OCI-LY3 (cell line): ENCODE results near the gene NPPB.

Experiments used
- H2AFZ ChIP-seq: fragments of 200-600, 300-600 bp; shearing (Covaris generic); 2 replicates; pipeline ENCODE4 v1.6.0; 2014; ENCODE audit warnings: antibody characterized with exemption, low read depth, low read length
- H3K27ac ChIP-seq: fragments of 200-600, 300-600 bp; sonication (generic); 2 replicates; pipeline ENCODE4 v1.5.1; 2014; ENCODE audit warnings: mild to moderate bottlenecking, low read length, moderate library complexity, mixed read lengths
- H3K27me3 ChIP-seq: fragments of 200-600, 300-600 bp; sonication (generic); 2 replicates; pipeline ENCODE4 v1.6.1; 2014; ENCODE audit warnings: low read depth, low read length, mixed read lengths
- H3K36me3 ChIP-seq: fragments of 200-600, 300-600 bp; sonication (generic); replicated peaks from 2 replicates; pipeline ENCODE3; 2014; ENCODE audit warnings: low read depth, low read length, mixed read lengths
- H3K4me1 ChIP-seq: fragments of 300-600, 200-600 bp; sonication (generic); 2 replicates; pipeline ENCODE4 v1.6.1; 2014; ENCODE audit warnings: low read length, mixed read lengths
- H3K4me2 ChIP-seq: fragments of 200-600, 300-600 bp; sonication (generic); 2 replicates; pipeline ENCODE4 v1.6.1; 2014; ENCODE audit warnings: low read length, mixed read lengths
- H3K4me3 ChIP-seq: fragments of 300-600, 200-600 bp; sonication (generic); 2 replicates; pipeline ENCODE4 v1.5.1; 2014; ENCODE audit warnings: antibody characterized with exemption, mild to moderate bottlenecking, low read length, moderate library complexity
- H3K79me2 ChIP-seq: fragments of 300-600, 200-600 bp; shearing (Covaris generic); 2 replicates; pipeline ENCODE4 v1.6.1; 2014; ENCODE audit warnings: mild to moderate bottlenecking, low read length, mixed read lengths
- H3K9ac ChIP-seq: fragments of 300-600, 200-600 bp; shearing (Covaris generic); 2 replicates; pipeline ENCODE4 v1.6.0; 2014; ENCODE audit warnings: mild to moderate bottlenecking, low read length, moderate library complexity
- H3K9me3 ChIP-seq: fragments of 200-600, 300-600 bp; shearing (Covaris generic); 2 replicates; pipeline ENCODE4 v1.6.1; 2014; ENCODE audit warnings: low read length, mixed read lengths; ENCODE audit not compliant: insufficient read depth
- H4K20me1 ChIP-seq: fragments of 200-600, 300-600 bp; sonication (generic); 2 replicates; pipeline ENCODE4 v1.6.1; 2016; ENCODE audit warnings: low read length, mixed read lengths; ENCODE audit not compliant: insufficient read depth
- CTCF ChIP-seq: fragments of 200-600, 300-600 bp; sonication (generic); IDR thresholded peaks from 2 replicates; pipeline ENCODE4 v1.5.1; 2014; ENCODE audit warnings: antibody characterized with exemption, low read length, low read depth
- EZH2phosphoT487 ChIP-seq: fragments of 200-600 bp; shearing (Covaris generic); IDR thresholded peaks from 2 replicates; pipeline ENCODE4 v1.6.1; 2018; ENCODE audit warnings: antibody characterized with exemption, mixed run types, low read depth

Gene NPPB

GRCh38 chr1:11888877-11889208 lies 30.1 kb upstream of the NPPB start:
- H3K9ac ChIP-seq, result no peak overlapping the region
- H3K4me3 ChIP-seq, result no peak overlapping the region
- no peak overlapping the region for H2AFZ ChIP-seq
- H3K27me3 ChIP-seq, result no peaks in the 10 kb centered on the region
- H3K27ac ChIP-seq, result no peak overlapping the region
- no peaks in the 10 kb centered on the region for H4K20me1 ChIP-seq
- no peaks in the 10 kb centered on the region for H3K36me3 ChIP-seq
- H3K79me2 ChIP-seq, result no peaks in the 10 kb centered on the region
- no peaks in the 10 kb centered on the region for H3K4me1 ChIP-seq
- H3K4me2 ChIP-seq, result no peak overlapping the region
- TF ChIP-seq CTCF (no peak), EZH2phosphoT487 (no peak)
- no peaks in the 10 kb centered on the region for H3K9me3 ChIP-seq

DNA sequence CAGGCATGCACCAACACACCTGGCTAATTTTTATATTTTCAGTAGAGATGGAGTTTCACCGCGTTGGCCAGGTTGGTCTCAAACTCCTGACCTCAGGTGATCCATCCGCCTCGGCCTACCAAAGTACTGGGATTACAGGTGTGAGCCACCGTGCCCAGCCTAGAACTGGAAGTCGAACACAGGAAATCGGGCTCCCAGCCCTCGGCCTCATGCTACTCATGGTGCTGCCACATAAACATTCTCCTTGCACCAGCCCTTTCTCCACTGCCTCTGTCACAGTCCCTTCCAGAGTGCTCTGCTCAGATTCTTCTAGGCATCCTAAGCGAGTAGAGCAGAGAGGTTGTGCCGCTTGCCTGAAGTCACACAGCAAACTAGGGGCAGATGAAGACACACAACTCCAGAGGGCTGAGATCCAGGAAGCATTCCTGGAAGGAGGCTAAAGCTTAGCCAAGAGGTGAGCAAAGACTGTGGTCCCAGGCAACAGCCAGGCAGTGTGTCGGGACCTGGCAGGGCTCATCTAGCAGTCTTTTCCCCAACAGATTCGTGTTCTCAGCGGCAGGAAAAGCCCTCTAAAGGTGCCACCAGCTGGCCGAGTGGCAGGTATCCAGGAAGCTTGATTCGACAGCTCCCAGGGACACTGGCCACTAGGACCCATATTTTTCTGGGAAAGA lies 29.6 kb upstream of the NPPB start:
- Histone ChIP-seq H3K9ac (no peak overlapping the region), H3K9me3 (no peaks in the 10 kb centered on the region), H3K4me1 (no peaks in the 10 kb centered on the region), H3K27me3 (no peaks in the 10 kb centered on the region), H2AFZ (no peak overlapping the region), H3K36me3 (no peaks in the 10 kb centered on the region), H3K4me3 (no peak overlapping the region), H3K4me2 (no peak overlapping the region), H3K27ac (no peak overlapping the region), H4K20me1 (no peaks in the 10 kb centered on the region), H3K79me2 (no peaks in the 10 kb centered on the region)
- no peak for TF ChIP-seq EZH2phosphoT487
- no peak for TF ChIP-seq CTCF

DNA sequence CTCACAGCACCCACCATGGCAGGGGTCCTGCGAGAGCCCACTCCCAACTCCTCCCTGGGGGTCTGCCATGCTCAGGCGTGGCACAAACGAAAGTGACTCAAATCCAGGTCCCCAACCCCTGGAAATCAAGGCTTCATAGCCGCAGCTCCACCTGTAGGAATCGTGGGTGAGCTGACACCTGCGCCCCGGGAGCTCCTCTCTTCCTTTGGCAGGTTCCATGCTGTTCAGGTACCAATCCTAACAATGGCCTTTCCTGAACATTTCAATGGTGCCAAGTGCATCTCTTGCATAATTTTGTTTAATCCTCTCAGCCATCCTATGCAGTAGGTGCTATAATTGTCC lies 28.9 kb upstream of the NPPB start:
- H3K9ac ChIP-seq, result no peak overlapping the region
- H2AFZ ChIP-seq, result no peak overlapping the region
- H3K4me2 ChIP-seq, result no peak overlapping the region
- no peak overlapping the region for H3K27ac ChIP-seq
- H3K4me1 ChIP-seq, result no peaks in the 10 kb centered on the region
- H3K4me3 ChIP-seq, result no peak overlapping the region
- H3K9me3 ChIP-seq, result no peaks in the 10 kb centered on the region
- TF ChIP-seq CTCF, result no peak
- no peak for TF ChIP-seq EZH2phosphoT487
- H4K20me1 ChIP-seq, result no peaks in the 10 kb centered on the region
- H3K36me3 ChIP-seq, result no peaks in the 10 kb centered on the region
- H3K27me3 ChIP-seq, result no peaks in the 10 kb centered on the region
- H3K79me2 ChIP-seq, result no peaks in the 10 kb centered on the region

- Histone ChIP-seq H3K4me2 (no peak overlapping the region), H3K4me1 (no peaks in the 10 kb centered on the region), H3K9ac (no peak overlapping the region), H3K79me2 (no peaks in the 10 kb centered on the region), H3K27me3 (no peaks in the 10 kb centered on the region), H3K36me3 (no peaks in the 10 kb centered on the region), H3K27ac (no peak overlapping the region), H4K20me1 (no peaks in the 10 kb centered on the region), H3K4me3 (no peak overlapping the region), H2AFZ (no peak overlapping the region), H3K9me3 (no peaks in the 10 kb centered on the region)
- TF ChIP-seq EZH2phosphoT487, result no peak
- no peak for TF ChIP-seq CTCF
Observed at GRCh38 chr1:11886986-11887665, 28.4 kb upstream of the NPPB start.
